Motor neuron (in vitro differentiated cells): Measurements from ENCODE around the gene MAST4. TPM values are rescaled to one million over a fixed set of nuclear protein-coding genes. Genes with fewer than 3 reads are reported as not detected.

Experiments
- ATAC-seq, 8 experiments: fragments of 200-7000 bp; cut with Tn5 transposase; replicated peaks in 6 of 8; 2 replicates each; pipeline ENCODE4 v1.8.0; 2021; ENCODE audit warnings: mild to moderate bottlenecking in 8 of 8, moderate library complexity in 8 of 8
- H3K27ac ChIP-seq, 2 donors: fragments of 250-450 bp; sonication (Bioruptor Pico); 2 replicates each; pipeline ENCODE4 v1.9.0; 2021; ENCODE audit warnings: antibody characterized with exemption in 2 of 2, mild to moderate bottlenecking in 2 of 2, moderate library complexity in 1 of 2
- H3K4me1 ChIP-seq, 2 donors: fragments of 250-450 bp; sonication (Bioruptor Pico); replicated peaks in 1 of 2; 2 replicates each; pipeline ENCODE4 v1.6.1; 2021; ENCODE audit warnings: antibody characterized with exemption in 2 of 2, mild to moderate bottlenecking in 2 of 2, moderate library complexity in 1 of 2
- H3K4me3 ChIP-seq, 5 donors: fragments of 250-450 bp; sonication (Bioruptor Pico); 2 replicates each; pipeline ENCODE4 v1.9.0; 2021; ENCODE audit warnings: antibody characterized with exemption in 5 of 5, mild to moderate bottlenecking in 5 of 5, moderate library complexity in 4 of 5
- WGBS, 10 experiments: fragments of 450-650 bp; shearing (Covaris generic); methylation state at CpG; one replicate each; pipeline ENCODE4 v1.0.0; 2022; 5-methylcytosine and 5-hydroxymethylcytosine counted together
- in situ Hi-C, 9 experiments: fragments of 400-800 bp; cut with MboI; loops; one replicate each; pipeline ENCODE4 v1.15.0; 2021; ENCODE audit warnings: low sequenced_read_pairs in 9 of 9, low pct_unique_long_range_greater_than_20kb in 2 of 9; ENCODE audit not compliant: unreplicated experiment in 9 of 9
- total RNA-seq, 8 experiments: library from RNA; unstranded; fragments of 300-600 nt; gene quantifications; 2 replicates each; pipeline versions ENCODE4 v1.2.3 to v1.2.4, GENCODE V29; 2022

Gene MAST4
- total RNA-seq, 8 experiments from 2014 or later, result 4.3 to 26.1 (median 12.9) TPM

- no peaks in the 10 kb centered on the region for H3K4me1 ChIP-seq
- in situ Hi-C loops, result loop anchor here in 1 of 9 experiments (10.0 kb wide), 1 partner anchor 59 kb away; no protein-coding TSS in a partner anchor
- no peak overlapping the region for H3K4me3 ChIP-seq
- no peak for ATAC-seq
- H3K27ac ChIP-seq, result no peak overlapping the region
- WGBS, 10 experiments, result 0 to 83% (median 45%) methylated on average over 1 to 2 of the region's 2 CpGs; no CpG with 5 or more reads in 2 of the 10 experiments
These were observed 22.5 kb upstream of the MAST4 start for GRCh38 chr5:66573733-66574132.

GRCh38 chr5:66582499-66583165 lies 13.6 kb upstream of the MAST4 start:
- Histone ChIP-seq H3K4me1 (no peaks in the 10 kb centered on the region), H3K27ac (no peak overlapping the region), H3K4me3 (no peak overlapping the region)
- WGBS, 10 experiments, result 27 to 100% (median 80%) methylated on average over 1 to 5 of the region's 5 CpGs
- in situ Hi-C loops, result no loop called here
- ATAC-seq, result peak in 2 of 8 experiments; percentile 82 to 97

- Histone ChIP-seq H3K4me3 (no peak overlapping the region), H3K27ac (no peak overlapping the region), H3K4me1 (no peaks in the 10 kb centered on the region)
- ATAC-seq, result no peak
- in situ Hi-C loops, result no loop called here
These were observed 10.9 kb upstream of the MAST4 start for GRCh38 chr5:66585291-66585690.

- in situ Hi-C loops, result no loop called here
- 0 to 100% (median 78%) methylated on average over 1 to 3 of the region's 4 CpGs; no CpG with 5 or more reads in 3 of the 10 experiments for WGBS, 10 experiments
- no peak for ATAC-seq
- Histone ChIP-seq H3K27ac (no peak overlapping the region), H3K4me1 (no peaks in the 10 kb centered on the region), H3K4me3 (no peak overlapping the region)
These were observed 8.4 kb upstream of the MAST4 start for GRCh38 chr5:66587771-66588170.

GRCh38 chr5:66596636-66597182 lies 516 bp downstream of the MAST4 start:
- WGBS, 10 experiments, result 0 to 1% methylated on average over 4 to 14 of the region's 56 CpGs; no CpG with 5 or more reads in 8 of the 10 experiments
- H3K4me3 ChIP-seq, result peak overlapping the region; percentile 51 to 67 (median 56)
- peaks cover 0 to 7% of the 10 kb centered on the region in 2 donors for H3K4me1 ChIP-seq
- in situ Hi-C loops, result no loop called here
- no peak overlapping the region for H3K27ac ChIP-seq
- ATAC-seq, result peak; percentile 18 to 57 (median 38)

GRCh38 chr5:66597183-66597757 lies 1.1 kb downstream of the MAST4 start:
- peaks cover 0 to 7% of the 10 kb centered on the region in 2 donors for H3K4me1 ChIP-seq
- 0% methylated on average over 5 to 13 of the region's 35 CpGs; no CpG with 5 or more reads in 7 of the 10 experiments for WGBS, 10 experiments
- H3K4me3 ChIP-seq, result peak overlapping the region; percentile 51 to 67 (median 56)
- in situ Hi-C loops, result no loop called here
- H3K27ac ChIP-seq, result no peak overlapping the region
- peak in 7 of 8 experiments; percentile 10 to 32 (median 26) for ATAC-seq

- in situ Hi-C loops, result no loop called here
- Histone ChIP-seq H3K4me3 (no peak overlapping the region), H3K27ac (no peak overlapping the region), H3K4me1 (peaks cover 0 to 3% of the 10 kb centered on the region in 2 donors)
- no peak for ATAC-seq
- 63 to 100% (median 100%) methylated on average over 1 of the region's 1 CpG; no CpG with 5 or more reads in 6 of the 10 experiments for WGBS, 10 experiments
These were observed 6.4 kb downstream of the MAST4 start for GRCh38 chr5:66602621-66603020.

- peak in 1 of 8 experiments; percentile 34 for ATAC-seq
- 25 to 100% (median 63%) methylated on average over 1 of the region's 1 CpG; no CpG with 5 or more reads in 4 of the 10 experiments for WGBS, 10 experiments
- in situ Hi-C loops, result no loop called here
These were observed 7.0 kb downstream of the MAST4 start for GRCh38 chr5:66603164-66603563.

GRCh38 chr5:66603881-66604280 lies 7.7 kb downstream of the MAST4 start:
- no peak overlapping the region for H3K27ac ChIP-seq
- H3K4me1 ChIP-seq, result no peaks in the 10 kb centered on the region
- no peak for ATAC-seq
- in situ Hi-C loops, result no loop called here
- WGBS, 10 experiments, result 76 to 100% (median 91%) methylated on average over 2 to 4 of the region's 4 CpGs; no CpG with 5 or more reads in 2 of the 10 experiments
- no peak overlapping the region for H3K4me3 ChIP-seq

More at GRCh38 chr5:66603164-66603563, 7.0 kb downstream of the MAST4 start:
- no peak overlapping the region for H3K27ac ChIP-seq
- no peaks in the 10 kb centered on the region for H3K4me1 ChIP-seq
- H3K4me3 ChIP-seq, result no peak overlapping the region

- no peak overlapping the region for H3K4me3 ChIP-seq
- H3K4me1 ChIP-seq, result no peaks in the 10 kb centered on the region
- no peak for ATAC-seq
- in situ Hi-C loops, result no loop called here
- H3K27ac ChIP-seq, result no peak overlapping the region
- 80 to 100% (median 91%) methylated on average over 1 to 2 of the region's 2 CpGs; no CpG with 5 or more reads in 1 of the 10 experiments for WGBS, 10 experiments
These were observed 10.5 kb downstream of the MAST4 start for GRCh38 chr5:66606713-66607112.

GRCh38 chr5:66608501-66608900 lies 12.3 kb downstream of the MAST4 start:
- in situ Hi-C loops, result no loop called here
- no peaks in the 10 kb centered on the region for H3K4me1 ChIP-seq
- WGBS, 10 experiments, result 60 to 100% (median 80%) methylated on average over 1 of the region's 6 CpGs; no CpG with 5 or more reads in 7 of the 10 experiments
- peak in 1 of 8 experiments; percentile 17 for ATAC-seq
- H3K4me3 ChIP-seq, result no peak overlapping the region
- no peak overlapping the region for H3K27ac ChIP-seq

- no peak overlapping the region for H3K4me3 ChIP-seq
- H3K4me1 ChIP-seq, result no peaks in the 10 kb centered on the region
- no peak overlapping the region for H3K27ac ChIP-seq
- in situ Hi-C loops, result no loop called here
- peak in 2 of 8 experiments; percentile 23 to 46 for ATAC-seq
These were observed 13.4 kb downstream of the MAST4 start for GRCh38 chr5:66609615-66610014.

- 33 to 90% (median 81%) methylated on average over 1 to 5 of the region's 5 CpGs; no CpG with 5 or more reads in 2 of the 10 experiments for WGBS, 10 experiments
- Histone ChIP-seq H3K27ac (no peak overlapping the region), H3K4me3 (no peak overlapping the region), H3K4me1 (no peaks in the 10 kb centered on the region)
- no peak for ATAC-seq
- in situ Hi-C loops, result no loop called here
These were observed 16.0 kb downstream of the MAST4 start for GRCh38 chr5:66612226-66612625.
